Testis (tissue), 3 donors: ENCODE measurements around the gene SLC51B. TPM values are rescaled to one million over a fixed set of nuclear protein-coding genes. Genes with fewer than 3 reads are reported as not detected.

ENCODE experiments used
- DNase-seq: peaks from one replicate; pipeline ENCODE4 v3.0.0-alpha.2; 2019
- H3K27ac ChIP-seq, 2 donors: fragments of 200-600 bp; sonication (generic); one replicate each; pipeline ENCODE4 v1.5.1; 2019
- H3K27me3 ChIP-seq: fragments of 200-600 bp; sonication (generic); one replicate; pipeline ENCODE4 v1.5.1; 2019
- H3K36me3 ChIP-seq: fragments of 200-600 bp; sonication (generic); one replicate; pipeline ENCODE4 v1.5.1; 2017; ENCODE audit warnings: low read depth; ENCODE audit errors: missing control alignments
- H3K4me1 ChIP-seq: fragments of 200-600 bp; sonication (generic); one replicate; pipeline ENCODE4 v1.5.1; 2019
- H3K4me3 ChIP-seq, 2 donors: fragments of 200-600 bp; sonication (generic); one replicate each; pipeline ENCODE4 v1.5.1; 2017 to 2019
- H3K9me3 ChIP-seq: fragments of 200-600 bp; sonication (generic); one replicate; pipeline ENCODE4 v1.5.1; 2017
- POLR2A ChIP-seq: fragments of 450-650 bp; IDR thresholded peaks from one replicate; pipeline ENCODE4 v1.6.1; 2017; ENCODE audit warnings: antibody characterized with exemption, mild to moderate bottlenecking, moderate library complexity
- WGBS, 2 donors: methylation state at CpG; one replicate each; pipeline ENCODE4 v1.1.5; 2018; 5-methylcytosine and 5-hydroxymethylcytosine counted together
- intact Hi-C: fragments of 100-400 bp; cut with DNase I; formaldehyde crosslinking; loops from one replicate; pipeline ENCODE4 v1.15.1; 2023; ENCODE audit warnings: low total_unique reads
- polyA plus RNA-seq: library from polyadenylated mRNA; stranded (reverse); fragments of 350-450 nt; fragmentation: Illumina TruSeq; extraction: RNeasy Lipid Tissue Mini Kit (QIAGEN cat#74804); gene quantifications from one replicate; pipeline ENCODE4 v1.2.3, GENCODE V29; 2014; ENCODE audit warnings: low read depth, low replicate concordance; ENCODE audit not compliant: insufficient read depth
- total RNA-seq, 2 donors: library from RNA; depleted of rRNA; stranded (reverse); fragments of >200 nt; gene quantifications; one replicate each; pipeline ENCODE4 v1.2.3, GENCODE V29; 2016
- TF ChIP-seq, protein P1 (sequence below), 3 experiments: fragments of 450-650 bp in 2 of 3; fragments of 200-600 bp in 1 of 3; sonication (generic) in 1 of 3; IDR thresholded peaks; one replicate each; pipeline ENCODE4 v1.5.1; 2016 to 2019; ENCODE audit warnings: antibody characterized with exemption in 3 of 3, mild to moderate bottlenecking in 2 of 3, moderate library complexity in 1 of 3

SLC51B gene
- total and polyA plus RNA-seq, 3 donors from 2014 or later: 1.1 to 13.6 (median 3.8) TPM

DNA sequence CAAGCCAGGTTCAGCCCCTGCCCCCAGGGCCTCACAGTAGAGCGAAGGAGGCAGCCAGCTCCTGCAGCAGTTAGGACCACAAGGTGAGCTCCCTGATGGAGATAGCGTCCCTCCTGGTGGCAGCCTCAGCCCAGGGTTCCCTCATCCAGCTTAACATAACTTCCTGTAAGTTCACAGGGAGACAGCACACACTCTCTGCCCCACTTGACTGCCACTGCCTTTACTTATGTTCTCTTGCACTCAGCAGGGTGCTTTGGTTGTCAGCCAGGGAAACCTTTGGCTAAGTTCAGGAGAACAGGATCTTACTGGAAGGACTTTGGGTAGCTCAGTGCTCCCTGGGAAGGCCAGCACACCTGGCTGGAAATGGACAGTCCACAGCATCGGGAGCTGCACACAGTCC is 42.2 kb downstream of the SLC51B start:
- no peaks in the 10 kb centered on the region for H3K9me3 ChIP-seq
- intact Hi-C loops: loop anchor here (10.0 kb wide), 1 partner anchor 53 kb away; no protein-coding TSS in a partner anchor
- H3K27me3 ChIP-seq: no peaks in the 10 kb centered on the region
- H3K36me3 ChIP-seq: no peaks in the 10 kb centered on the region
- 76 to 93% methylated on average over 3 of the region's 3 CpGs for WGBS, 2 donors
- DNase-seq: no peak
- peak overlapping the region; percentile 73 to 78 for H3K27ac ChIP-seq
- no peak overlapping the region for H3K4me3 ChIP-seq
- H3K4me1 ChIP-seq: peaks cover 54% of the 10 kb centered on the region
- TF ChIP-seq, protein P1, sequence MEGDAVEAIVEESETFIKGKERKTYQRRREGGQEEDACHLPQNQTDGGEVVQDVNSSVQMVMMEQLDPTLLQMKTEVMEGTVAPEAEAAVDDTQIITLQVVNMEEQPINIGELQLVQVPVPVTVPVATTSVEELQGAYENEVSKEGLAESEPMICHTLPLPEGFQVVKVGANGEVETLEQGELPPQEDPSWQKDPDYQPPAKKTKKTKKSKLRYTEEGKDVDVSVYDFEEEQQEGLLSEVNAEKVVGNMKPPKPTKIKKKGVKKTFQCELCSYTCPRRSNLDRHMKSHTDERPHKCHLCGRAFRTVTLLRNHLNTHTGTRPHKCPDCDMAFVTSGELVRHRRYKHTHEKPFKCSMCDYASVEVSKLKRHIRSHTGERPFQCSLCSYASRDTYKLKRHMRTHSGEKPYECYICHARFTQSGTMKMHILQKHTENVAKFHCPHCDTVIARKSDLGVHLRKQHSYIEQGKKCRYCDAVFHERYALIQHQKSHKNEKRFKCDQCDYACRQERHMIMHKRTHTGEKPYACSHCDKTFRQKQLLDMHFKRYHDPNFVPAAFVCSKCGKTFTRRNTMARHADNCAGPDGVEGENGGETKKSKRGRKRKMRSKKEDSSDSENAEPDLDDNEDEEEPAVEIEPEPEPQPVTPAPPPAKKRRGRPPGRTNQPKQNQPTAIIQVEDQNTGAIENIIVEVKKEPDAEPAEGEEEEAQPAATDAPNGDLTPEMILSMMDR (IDR thresholded peaks at IDR 0.05): no peak
- no peak for TF ChIP-seq POLR2A

GRCh38 chr15:65087873-65088642 is 42.9 kb downstream of the SLC51B start:
- Histone ChIP-seq H3K27ac (peak overlapping the region; percentile 73 to 78), H3K36me3 (no peaks in the 10 kb centered on the region), H3K9me3 (no peaks in the 10 kb centered on the region), H3K4me1 (peaks cover 48% of the 10 kb centered on the region), H3K27me3 (no peaks in the 10 kb centered on the region), H3K4me3 (no peak overlapping the region)
- intact Hi-C loops: loop anchor here (10.0 kb wide), 1 partner anchor 53 kb away; no protein-coding TSS in a partner anchor
- WGBS, 2 donors: 67 to 75% methylated on average over 8 to 13 of the region's 13 CpGs
- DNase-seq: peak; percentile 76
- TF ChIP-seq, protein P1 (IDR thresholded peaks at IDR 0.05): no peak
- no peak for TF ChIP-seq POLR2A

DNA sequence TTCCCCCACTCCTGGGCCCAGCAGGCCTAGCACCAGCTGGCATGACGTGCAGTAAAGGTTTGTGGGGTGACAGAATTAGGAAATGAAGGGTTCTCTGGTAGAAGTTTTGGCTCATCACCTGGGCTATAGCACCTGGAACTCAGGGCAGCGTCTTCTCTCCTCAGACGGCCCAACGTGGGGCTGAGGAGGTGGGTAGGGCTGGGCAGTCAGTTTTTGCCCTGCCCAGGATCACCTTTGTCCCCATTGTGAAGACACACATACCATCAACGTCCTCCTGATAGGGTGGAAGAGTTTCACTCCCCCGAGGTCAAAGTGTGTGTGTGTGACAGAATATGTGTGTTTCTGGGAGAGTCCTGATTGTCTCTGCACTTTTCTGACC is 43.4 kb downstream of the SLC51B start:
- no peak for DNase-seq
- Histone ChIP-seq H3K36me3 (no peaks in the 10 kb centered on the region), H3K9me3 (no peaks in the 10 kb centered on the region), H3K27me3 (no peaks in the 10 kb centered on the region), H3K4me3 (no peak overlapping the region), H3K27ac (peak overlapping the region; percentile 73 to 78), H3K4me1 (peaks cover 42% of the 10 kb centered on the region)
- 67 to 82% methylated on average over 6 of the region's 6 CpGs for WGBS, 2 donors
- intact Hi-C loops: loop anchor here (10.0 kb wide), 1 partner anchor 54 kb away; no protein-coding TSS in a partner anchor
- TF ChIP-seq POLR2A: no peak
- TF ChIP-seq, protein P1 (IDR thresholded peaks at IDR 0.05): no peak

GRCh38 chr15:65089206-65089824 is 44.1 kb downstream of the SLC51B start:
- DNase-seq: no peak
- intact Hi-C loops: loop anchor here (10.0 kb wide), 1 partner anchor 55 kb away; no protein-coding TSS in a partner anchor
- Histone ChIP-seq H3K4me3 (no peak overlapping the region), H3K27me3 (no peaks in the 10 kb centered on the region), H3K4me1 (peaks cover 44% of the 10 kb centered on the region), H3K9me3 (no peaks in the 10 kb centered on the region), H3K27ac (peak overlapping the region; percentile 73 to 78), H3K36me3 (no peaks in the 10 kb centered on the region)
- no peak for TF ChIP-seq POLR2A
- TF ChIP-seq, protein P1 (IDR thresholded peaks at IDR 0.05): no peak
- WGBS, 2 donors: 41 to 58% methylated on average over 5 of the region's 5 CpGs
